Measurements from ENCODE around the gene OR10H5.
"Not testable (repeated sequence)": the region's sequence is repeated elsewhere in the genome, so short reads cannot be mapped to it uniquely, and the experiment has no call there.

OR10H5 gene

DNA sequence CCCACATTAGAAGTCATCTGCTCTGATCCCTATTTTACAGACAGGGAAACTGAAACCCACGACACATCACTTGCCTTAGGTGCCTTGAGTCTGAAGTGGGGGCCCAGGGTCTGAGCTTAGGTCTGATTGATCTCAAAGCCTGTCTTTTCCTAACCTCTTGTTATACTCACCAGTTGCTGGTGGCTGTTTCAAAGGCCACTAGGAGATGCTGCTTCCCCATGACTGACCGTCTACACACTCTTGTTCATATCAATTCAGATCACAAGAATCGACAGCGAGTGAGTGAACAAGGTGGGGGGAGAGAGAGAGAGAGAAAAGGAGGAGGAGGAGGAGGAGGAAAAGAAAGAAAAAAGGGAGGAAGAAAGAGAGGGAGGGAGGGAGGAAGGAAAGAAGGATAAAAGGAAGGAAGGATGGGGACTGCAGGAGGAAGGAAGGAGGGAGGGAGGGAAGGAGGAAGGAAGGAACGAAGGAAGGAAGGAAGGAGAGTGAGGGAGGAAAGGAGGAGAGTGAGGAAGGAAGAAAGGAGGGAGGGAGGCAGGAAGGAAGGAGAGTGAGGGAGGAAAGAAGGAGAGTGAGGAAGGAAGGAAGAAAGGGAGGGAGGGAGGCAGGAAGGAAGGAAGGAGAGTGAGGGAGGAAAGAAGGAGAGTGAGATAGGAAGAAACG is 24.7 kb downstream of the OR10H5 start:
- DNase-seq = no peak

DNA sequence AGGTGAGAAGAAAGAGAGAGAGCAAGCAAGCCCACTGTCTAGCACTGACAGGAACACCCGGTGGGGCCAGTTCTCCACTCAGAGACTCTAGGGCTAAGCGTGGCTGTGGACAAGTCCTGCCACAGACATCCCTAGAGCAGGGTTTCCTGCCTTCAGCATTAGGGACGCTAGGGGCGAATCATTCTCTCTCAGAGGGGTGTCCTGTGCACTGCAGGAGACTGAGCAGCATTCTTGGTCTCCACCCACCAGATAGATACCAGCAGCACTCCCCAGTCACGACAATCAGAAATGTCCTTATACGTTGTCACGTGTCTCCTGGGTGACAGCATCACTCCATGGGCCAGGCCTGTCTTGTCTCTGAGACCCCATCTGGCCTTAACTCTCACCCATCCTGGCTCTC is 26.5 kb downstream of the OR10H5 start:
- DNase-seq = no peak

DNA sequence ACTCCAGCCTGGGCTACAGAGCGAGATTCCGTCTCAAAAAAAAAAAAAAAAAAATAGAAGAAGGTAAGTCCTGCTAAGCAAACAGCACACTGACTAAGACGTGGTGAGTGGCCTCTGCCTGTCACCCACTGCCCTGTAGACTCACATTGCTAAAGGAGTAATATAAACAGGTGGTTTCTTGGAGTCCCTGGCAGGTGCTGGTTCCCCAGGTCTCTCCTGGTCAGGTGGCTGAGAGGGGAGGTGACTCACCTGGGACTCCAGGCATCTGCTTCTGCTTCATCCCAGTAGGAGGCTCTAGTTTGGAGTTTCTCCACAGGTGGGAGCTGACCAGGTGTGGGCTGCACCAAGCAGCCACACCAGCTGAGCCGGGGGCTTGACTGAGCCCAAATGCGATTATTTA is 27.8 kb downstream of the OR10H5 start, which contains the start of gene OR10H1:
Gene OR10H1 (minus strand): TSS at position 359 of the 400 bp plus-strand sequence. CDS start 7,627 bp downstream, outside the sequence.
- DNase-seq = no peak

DNA sequence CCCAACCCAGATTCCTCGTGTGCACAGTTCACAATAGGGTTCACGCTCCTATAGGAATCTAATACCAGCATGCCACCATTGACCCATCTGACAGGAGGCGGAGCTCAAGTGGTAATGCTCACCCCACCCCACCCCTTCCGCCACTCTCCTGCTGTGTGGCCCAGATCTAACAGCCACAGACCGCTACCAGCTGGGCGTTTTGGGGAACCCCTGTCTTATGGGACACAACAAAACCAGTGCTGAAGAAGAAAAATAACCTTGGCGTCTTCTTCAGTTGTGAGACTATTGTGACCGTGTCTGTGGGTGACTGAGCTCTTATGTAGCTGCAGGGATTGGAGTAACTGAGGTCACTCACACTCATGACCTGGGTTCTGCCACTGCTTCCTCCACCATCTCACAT is 33.2 kb downstream of the OR10H5 start:
- DNase-seq = no peak

DNA sequence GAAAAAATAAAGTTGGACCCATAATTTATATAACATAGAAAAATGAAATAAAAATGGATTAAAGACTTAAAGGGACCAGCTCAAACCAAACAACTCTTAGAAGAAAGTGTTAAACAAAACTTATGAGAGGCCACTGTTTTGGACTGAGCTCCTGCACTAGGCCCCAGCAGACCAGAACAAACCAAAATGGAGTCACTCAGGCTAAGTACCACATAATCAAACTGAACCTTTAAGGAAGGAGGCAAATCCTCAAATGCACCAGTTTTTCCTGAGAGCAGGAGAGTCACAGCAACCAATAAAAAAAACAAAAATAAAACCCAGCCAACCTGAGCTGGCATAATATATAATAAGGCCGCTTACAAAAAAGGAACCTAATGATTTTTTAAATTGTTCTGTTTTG is 38.3 kb downstream of the OR10H5 start:
- DNase-seq = no peak

DNA sequence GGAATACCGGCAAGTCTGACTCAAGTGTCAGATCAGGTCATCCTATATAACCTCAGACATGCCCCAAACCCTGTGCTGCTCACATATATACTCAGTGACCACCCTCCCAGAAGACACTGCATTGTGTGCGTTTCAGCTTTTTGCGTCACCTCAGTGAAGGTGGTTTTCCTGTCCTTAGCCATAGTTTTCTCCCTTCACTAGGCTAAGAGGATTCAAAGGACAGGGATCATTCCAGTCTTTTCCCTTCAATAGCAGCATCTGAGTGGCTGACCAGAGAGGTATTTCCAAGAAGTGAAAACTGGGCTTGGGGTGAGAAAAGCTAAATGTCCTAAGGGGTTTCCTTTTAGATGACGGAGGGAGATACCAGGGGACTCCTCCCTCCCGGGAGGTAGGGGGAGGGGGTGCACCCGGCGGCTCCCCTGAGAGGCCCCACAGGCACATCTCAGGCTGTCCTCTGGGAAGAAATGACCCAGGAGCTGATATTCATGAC is 40.7 kb downstream of the OR10H5 start:
- DNase-seq = no peak

DNA sequence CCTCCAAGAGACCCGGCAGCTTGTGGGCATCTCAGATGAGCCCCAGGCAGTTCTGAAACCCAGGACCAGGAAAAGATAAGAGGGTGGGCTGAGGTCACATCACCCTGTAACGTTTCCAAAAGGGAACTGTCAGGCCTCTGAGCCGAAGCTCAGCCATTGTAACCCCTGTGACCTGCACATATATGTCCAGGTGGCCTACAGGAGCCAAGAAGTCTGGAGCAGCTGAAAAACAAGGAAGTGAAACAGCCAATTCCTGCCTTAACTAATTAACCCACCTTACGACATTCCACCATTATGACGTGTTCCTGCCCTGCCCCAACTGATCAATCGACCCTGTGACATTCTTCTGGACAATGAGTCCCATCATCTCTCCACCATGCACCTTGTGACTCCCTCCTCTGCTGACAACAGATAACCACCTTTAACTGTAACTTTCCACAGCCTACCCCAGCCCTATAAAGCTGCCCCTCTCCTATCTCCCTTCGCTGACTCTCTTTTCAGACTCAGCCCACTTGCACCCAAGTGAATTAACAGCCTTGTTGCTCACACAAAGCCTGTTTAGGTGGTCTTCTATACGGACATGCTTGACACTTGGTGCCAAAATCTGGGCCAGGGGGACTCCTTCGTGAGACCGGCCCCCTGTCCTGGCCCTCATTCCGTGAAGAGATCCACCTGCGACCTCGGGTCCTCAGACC is 41.3 kb downstream of the OR10H5 start:
- DNase-seq = not testable (repeated sequence)

DNA sequence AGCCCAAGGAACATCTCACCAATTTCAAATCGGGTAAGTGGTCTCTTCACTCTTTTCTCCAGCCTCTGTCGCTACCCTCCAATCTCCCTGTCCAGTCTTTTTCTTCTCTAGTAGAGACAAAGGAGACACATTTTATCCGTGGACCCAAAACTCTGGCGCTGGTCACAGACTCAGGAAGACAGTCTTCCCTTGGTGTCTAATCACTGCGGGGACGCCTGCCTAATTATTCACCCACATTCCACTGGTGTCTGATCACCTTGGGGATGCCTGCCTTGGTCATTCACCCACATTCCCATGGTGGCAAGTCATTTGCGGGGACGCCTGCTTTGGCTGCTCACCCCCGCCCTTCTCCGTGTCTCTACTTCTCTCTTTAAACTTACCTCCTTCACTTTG is 41.8 kb downstream of the OR10H5 start:
- DNase-seq = no peak

DNA sequence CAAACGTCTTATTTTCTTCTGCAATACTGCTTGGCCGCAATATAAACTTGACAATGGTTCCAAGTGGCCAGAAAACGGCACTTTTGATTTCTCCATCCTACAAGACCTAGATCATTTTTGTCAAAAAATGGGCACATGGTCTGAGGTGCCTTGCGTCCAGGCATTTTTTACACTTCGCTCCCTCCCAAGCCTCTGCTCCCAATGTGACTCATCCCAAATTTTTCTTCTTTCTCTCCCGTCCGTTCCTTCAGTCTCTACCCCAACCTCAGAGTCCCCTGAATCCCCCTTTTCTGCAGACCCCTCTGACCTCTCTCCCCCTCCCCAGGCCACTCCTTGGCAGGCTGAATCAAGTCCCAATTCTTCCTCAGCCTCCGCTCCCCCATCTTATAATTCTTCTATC is 42.3 kb downstream of the OR10H5 start:
- no peak for DNase-seq

DNA sequence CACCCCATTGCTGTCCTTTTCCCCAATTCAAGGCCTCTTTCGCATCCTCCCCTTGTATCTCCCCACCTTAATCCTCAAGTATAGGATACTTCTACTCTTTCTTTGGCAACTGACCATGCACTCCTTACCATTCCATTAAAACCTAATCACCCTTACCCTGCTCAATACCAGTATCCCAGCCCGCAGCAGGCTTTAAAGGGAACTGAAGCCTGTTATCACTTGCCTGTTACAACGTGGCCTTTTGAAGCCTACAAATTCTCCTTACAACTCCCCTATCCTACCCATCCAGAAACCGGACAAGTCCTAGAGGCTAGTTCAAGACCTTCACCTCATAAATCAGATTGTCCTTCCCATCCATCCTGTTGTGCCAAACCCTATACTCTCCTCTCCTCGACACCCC is 44.2 kb downstream of the OR10H5 start:
- DNase-seq = no peak

DNA sequence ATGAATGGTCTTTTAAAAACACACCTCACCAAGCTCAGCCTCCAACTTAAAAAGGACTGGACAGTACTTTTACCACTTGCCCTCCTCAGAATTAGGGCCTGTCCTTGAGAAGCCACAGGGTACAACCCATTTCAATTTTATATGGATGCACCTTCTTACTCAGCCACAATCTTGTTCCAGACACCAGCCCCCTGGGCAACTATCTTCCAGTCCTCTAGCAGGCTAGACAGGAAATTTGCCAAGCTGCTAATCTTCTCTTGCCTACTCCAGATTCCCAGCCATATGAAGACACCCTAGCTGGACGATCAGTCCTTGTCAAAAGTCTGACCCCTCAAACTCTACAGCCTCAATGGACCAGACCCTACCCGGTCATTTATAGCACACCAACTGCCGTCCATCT is 46.8 kb downstream of the OR10H5 start:
- not testable (repeated sequence) for DNase-seq

DNA sequence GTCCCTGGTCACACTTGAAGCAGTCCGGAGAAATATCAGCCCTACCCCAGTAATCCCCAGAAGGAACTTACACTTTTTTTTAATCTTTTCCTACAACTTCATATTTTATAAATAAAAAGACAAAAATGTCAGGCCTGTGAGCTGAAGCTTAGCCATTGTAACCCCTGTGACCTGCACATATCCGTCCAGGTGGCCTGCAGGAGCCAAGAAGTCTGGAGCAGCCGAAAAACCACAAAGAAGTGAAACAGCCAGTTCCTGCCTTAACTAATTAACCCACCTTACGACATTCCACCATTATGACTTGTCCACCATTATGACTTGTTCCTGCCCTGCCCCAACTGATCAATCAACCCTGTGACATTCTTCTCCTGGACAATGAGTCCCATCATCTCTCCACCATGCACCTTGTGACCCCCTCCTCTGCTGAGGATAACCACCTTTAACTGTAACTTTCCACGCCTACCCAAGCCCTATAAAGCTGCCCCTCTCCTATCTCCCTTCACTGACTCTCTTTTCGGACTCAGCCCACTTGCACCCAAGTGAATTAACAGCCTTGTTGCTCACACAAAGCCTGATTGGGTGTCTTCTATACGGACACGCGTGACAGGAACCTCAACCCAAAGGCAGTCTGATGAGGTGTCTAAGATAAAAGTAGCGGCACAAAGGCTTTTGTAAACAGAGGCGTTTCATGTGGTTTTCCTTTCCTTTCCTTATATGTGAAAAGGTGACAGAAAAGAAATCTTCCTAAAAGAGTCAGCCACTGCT is 48.3 kb downstream of the OR10H5 start:
- DNase-seq = not testable (repeated sequence)

DNA sequence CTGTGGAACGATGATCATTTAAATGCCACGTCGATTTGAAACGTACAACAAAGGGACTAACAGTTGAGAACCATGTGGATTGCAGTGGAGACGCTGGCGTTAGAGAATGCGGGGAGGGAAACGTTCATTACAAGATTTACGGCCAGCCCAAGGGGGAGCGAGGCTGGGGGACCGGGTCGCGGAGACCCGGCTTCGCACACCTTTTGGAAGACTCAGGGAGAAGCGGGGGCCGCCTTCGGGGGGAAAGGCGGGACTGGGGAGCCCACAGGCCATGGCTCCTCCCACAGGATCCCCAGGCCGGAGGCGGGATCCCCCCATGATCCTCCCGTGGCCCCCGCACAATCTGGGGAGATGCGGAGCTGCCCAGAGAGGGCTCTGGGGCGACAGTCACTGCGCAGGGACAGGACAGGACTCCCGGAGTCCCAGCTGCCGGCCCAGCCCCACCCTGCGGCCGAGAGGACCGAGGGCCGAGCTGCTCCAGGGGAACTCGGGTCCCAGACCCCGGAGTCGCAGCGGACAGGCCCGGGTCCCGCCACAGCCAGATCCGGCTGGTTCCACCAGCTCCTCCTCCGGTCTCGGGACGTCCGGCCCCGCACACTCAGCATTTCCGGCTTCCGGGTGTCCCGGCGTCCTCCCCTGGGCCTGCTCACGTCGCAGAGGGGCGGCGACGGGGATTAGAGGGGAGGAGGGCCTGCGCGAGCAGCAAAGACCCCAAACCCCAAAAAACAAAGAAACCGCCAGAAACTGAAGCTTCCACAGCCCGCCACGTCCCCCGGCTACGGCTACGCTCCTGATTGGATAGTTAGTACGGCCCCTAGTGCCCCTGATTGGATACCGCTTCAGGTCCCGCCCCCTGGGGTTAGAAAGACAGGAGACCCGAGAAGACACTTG is 49.1 kb downstream of the OR10H5 start:
- DNase-seq = peak; percentile 93

DNA sequence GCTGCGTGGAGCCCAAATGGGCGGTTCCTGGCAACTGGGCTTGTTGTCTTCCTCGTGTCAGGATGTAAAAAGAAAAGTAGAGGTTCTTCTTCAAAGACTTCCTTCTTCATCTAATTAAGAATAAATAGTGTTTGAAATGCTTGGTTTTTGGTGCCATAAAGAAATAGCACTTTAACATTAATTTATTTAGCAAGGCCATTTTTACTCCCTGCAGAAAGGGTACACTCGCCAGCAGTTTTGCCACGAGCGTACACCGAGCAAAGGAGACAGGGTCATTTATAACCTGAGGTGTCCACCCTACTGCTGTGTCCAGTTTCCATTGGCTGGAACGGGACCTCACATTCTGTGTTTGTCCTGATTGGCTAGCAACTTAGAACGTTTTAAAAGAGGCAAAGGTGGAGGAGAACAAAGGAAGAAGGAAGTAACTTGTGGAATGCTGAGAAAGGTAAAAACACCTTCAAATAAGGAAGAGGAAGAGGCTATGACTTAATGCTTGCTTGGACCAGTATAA is 49.8 kb downstream of the OR10H5 start:
- DNase-seq = peak; percentile 55

DNA sequence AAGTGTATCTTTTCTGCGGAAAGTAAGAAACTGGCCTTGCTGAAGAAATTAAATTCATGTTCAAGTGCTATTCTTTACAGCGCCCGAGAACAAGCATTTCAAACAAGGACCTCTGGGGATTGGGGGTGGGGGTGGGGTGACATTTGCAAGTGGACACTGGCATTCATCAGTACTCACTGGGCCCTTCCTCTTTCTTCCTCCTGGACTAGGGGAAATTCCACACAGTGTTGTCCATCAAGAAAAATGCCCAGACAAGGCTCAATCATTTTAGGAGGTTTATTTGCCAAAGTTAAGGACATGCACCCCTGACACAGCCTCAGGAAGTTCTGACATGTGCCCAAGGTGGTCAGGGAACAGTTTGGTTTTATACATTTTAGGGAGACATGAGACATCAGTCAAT is 50.9 kb downstream of the OR10H5 start:
- no peak for DNase-seq

DNA sequence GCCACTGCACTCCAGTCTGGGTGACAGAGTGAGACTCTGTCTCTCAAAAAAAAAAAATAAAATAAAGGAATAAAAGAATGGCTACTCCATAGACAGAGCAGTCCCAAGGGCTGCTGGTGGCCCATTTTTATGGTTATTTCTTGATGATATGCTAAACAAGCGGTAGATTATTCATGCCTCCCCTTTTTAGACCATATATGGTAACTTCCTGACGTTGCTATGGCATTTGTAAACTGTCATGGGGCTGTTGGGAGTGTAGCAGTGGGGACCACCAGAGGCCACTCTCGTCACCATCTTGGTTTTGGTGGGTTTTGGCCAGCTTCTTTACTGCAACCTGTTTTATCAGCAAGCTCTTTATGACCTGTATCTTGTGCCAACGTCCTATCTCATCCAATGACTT is 52.4 kb downstream of the OR10H5 start:
- DNase-seq = not testable (repeated sequence)

DNA sequence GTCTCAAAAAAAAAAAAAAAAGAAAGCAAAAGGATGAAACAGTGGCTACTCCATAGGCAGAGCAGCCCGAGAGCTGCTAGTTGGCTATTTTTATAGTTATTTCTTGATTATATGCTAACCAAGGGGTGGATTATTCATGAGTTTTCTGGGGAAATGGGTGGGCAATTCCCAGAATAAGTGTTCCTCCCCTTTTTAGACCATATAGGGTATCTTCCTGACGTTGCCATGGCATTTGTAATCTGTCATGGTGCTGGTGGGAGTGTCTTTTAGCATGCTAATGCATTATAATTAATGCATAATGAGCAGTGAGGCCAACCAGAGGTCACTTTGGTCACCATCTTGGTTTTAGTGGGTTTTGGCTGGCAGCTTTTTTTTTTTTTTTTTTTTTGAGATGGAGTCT is 53.4 kb downstream of the OR10H5 start:
- no peak for DNase-seq

DNA sequence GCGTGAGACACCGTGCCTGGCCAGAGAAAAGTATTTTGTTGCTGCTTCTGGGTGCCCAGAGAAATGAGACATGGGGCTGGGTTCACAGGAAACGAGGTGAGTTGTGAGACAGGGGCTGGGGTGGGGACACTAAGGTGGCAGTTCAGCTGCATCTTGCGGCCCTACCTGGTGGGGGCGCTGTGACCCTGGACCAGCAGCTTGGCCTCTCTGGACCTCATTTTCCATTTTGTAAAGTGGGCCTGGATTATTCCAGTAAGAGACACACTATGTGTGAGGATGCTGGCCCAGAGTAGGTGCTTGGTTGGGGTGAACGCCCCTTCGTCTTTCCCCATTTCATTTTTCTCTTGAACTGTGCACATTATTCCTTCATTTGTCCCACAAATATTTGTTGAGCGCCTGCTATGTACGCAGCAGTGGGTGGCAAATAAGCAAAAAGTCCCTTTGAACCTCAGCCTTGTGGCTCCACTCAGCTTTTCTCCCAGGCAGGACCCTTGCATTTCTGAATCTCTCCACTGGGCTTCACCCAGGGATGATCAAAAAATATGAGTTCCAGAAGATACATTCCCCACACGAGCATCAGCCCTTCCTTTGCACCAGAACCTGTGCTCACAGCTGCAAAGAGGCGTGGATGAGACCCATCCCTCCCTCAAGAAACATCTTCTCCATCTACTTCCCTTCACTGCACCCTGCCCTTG is 54.6 kb downstream of the OR10H5 start:
- DNase-seq = no peak

DNA sequence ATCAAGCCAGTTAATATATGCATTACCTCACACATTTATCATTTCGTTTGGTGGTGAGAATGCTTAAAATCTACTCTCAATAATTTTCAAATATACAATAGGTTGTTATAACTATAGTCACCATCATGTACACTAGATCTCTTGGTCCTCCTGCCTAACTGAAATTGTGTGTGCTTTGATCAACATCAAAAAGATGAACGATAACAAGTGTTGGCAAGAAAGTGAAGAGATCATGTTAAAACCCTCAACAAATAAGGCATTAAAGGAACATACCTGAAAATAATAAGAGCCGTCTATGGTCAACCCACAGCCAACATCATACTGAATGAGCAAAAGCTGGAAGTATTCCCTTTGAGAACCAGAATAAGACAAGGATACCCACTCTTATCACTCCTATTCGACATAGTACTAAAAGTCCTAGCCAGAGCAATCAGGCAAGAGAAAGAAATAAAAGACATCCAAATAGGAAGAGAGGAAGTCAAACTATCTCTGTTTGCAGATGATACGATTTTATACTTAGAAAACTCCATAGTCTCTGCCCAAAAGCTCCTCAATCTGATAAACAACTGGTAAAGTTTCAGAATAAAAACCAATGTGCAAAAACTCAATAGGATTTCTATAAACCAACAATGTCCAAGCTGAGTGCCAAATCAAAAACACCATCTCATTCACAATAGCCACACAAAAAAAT is 55.9 kb downstream of the OR10H5 start:
- no peak for DNase-seq

DNA sequence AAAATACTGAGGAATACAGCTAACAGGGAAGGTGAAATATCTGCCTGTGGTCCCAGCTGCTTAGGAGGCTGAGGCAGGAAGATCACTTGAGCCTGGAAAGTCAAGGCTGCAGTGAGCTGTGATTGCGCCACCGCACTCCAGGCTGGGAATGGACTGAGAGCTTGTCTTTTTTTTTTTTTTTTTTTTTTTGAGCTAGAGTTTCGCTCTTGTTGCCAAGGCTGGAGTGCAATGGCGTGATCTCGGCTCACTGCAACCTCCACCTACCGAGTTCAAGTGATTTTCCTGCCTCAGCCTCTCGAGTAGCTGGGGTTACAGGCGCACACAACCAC is 56.4 kb downstream of the OR10H5 start:
- DNase-seq = not testable (repeated sequence)

DNA sequence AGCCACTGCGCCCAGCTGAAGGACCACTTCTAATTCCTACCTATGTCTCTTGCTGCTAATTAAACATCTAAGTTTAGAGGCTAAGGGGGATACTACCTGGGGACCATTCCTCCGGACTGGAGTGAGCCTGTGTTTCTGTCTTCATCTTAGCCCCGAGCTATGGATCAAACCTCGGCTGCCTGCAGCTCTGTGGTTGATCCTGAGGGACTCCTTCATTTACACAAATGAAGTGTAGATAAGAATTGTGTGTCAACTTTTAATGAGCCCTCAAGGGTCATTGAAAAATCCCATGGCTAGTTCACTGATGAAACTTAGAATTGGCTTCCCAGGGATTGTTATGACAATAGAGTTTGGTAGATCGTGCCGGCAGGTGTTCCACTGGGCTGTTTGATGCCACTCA is 59.5 kb downstream of the OR10H5 start:
- DNase-seq = no peak

Measured in GDM1 (cell line).